Measurements from ENCODE around the gene CHPT1.

GRCh38 chr12:101694297-101694848, 3.1 kb upstream of the CHPT1 start:
- TF ChIP-seq MYC (IDR thresholded peaks at IDR 0.05; ENCODE audit: low read depth, low read length): no peak
- TF ChIP-seq CTCF (IDR thresholded peaks at IDR 0.05; ENCODE audit: extremely low read depth in 1 of 2, insufficient read depth in 1 of 2, low read depth in 1 of 2, low read length in 2 of 2): no peak
- TF ChIP-seq MAX (IDR thresholded peaks at IDR 0.05; ENCODE audit: insufficient read depth, insufficient read length): no peak
- TF ChIP-seq POLR2A (IDR thresholded peaks at IDR 0.05; ENCODE audit: low read depth, low read length): no peak
- TF ChIP-seq POLR2AphosphoS5 (IDR thresholded peaks at IDR 0.05; ENCODE audit: insufficient read depth, low read depth, low read length): no peak
- TF ChIP-seq JUN (IDR thresholded peaks at IDR 0.05; ENCODE audit: borderline replicate concordance, insufficient read depth, insufficient read length, low read depth): no peak
- no peak for TF ChIP-seq GATA2 (IDR thresholded peaks at IDR 0.05; ENCODE audit: insufficient read depth, insufficient read length, low read depth, low read length)

All from endothelial cell of umbilical vein (primary cell).